NCI-H2227 (cell line): Measurements from ENCODE around the gene NCK2.
A peak's percentile ranks its signal among the peaks of the same experiment; 100 is the strongest.

Source experiments
- DNase-seq: peaks from one replicate; lab custom pipeline; 2025; ENCODE audit not compliant: unreplicated experiment; lab: John Stamatoyannopoulos, UW

The NCK2 gene

DNA sequence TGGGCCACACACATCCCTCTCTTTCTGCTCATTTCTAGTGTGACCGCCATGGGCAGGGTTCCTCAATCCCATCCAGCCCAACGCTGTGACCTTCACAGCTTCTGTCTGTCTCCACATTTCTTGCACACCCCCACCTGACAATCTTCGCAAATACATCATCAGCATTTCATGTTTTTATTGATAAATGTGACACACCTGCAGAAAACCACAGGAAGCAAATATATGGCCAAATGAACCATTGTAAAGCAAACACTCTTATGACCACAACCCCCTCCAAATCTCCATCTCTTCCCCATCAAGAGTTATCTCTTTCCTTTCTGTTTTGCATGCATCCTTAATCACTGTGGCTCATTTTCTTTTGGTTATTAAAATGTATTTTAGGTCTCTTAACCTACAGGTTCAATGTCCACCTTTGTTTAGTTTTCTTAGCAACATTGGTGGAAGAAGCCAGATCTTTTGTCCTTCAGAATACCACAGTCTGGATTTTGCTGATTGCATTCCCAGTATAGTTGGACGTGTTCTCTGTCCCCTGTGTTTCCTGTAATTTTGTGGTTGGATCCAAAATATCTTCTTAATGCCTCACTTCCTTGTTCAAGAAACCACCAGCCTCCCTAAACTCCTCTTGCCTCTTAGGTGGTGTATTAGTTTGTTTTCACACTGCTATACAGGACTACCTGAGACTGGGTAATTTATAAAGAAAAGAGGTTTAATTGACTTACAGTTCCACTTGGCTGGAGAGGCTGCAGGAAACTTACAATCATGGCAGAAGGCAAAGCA is 9.8 kb upstream of the NCK2 start:
- no peak for DNase-seq

GRCh38 chr2:105736145-105736544 is 8.6 kb upstream of the NCK2 start:
- no peak for DNase-seq

DNA sequence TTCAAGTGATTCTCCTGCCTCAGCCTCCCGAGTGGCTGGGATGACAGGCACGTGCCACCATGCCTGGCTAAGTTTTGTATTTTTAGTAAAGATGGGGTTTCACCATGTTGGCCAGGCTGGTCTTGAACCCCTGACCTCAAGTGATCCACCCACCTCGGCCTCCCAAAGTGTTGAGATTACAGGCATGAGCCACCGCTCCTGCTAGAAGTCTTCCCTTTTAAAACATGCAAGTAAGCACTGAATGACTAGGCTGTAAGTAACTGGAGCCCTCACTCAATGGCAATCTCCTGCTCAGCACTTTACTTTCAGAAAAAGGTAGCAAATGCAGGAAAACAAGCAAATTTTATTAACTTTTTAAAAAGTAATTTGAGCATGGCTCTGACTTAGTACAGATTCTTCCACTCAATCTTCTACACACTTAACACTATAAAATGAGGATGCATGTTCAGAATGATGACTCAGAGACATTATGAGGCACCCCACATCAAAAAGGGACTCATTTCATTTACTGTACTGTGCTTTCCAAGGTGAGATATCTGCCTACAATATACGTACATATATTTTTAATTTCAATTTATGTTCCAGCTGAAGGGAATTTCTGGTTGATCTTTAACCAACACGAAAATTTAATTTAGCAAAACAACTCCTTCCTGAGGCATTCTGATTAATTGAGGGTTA is 6.6 kb upstream of the NCK2 start:
- no peak for DNase-seq

DNA sequence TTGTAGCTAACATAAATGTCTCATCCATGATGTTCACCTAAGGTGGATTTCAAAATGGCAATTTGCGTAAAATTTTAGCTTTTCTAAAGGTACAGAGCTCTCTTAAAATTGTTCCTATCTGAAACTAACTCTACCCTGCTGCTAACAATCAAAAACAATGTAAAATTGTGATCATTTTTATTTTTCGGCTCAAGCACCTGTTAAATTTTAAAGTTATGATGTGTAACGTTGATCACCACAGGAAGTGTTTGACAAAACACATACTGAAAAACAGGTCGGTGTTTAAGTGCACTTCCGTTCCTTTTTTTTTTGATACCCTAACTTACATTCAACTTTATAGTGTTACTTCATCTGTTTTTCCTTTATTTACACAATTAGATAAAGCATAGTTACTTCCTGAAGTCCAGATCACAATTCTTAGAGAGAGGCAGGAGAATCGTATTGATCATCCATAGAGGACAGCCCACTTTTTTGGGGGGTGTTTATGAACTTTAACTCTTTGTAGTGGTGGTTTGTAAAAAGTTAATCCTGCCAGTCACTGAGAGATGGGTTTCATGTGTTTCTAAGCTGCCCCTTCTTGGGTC is 6.0 kb upstream of the NCK2 start:
- no peak for DNase-seq

GRCh38 chr2:105739426-105739825 is 5.3 kb upstream of the NCK2 start:
- DNase-seq: no peak

DNA sequence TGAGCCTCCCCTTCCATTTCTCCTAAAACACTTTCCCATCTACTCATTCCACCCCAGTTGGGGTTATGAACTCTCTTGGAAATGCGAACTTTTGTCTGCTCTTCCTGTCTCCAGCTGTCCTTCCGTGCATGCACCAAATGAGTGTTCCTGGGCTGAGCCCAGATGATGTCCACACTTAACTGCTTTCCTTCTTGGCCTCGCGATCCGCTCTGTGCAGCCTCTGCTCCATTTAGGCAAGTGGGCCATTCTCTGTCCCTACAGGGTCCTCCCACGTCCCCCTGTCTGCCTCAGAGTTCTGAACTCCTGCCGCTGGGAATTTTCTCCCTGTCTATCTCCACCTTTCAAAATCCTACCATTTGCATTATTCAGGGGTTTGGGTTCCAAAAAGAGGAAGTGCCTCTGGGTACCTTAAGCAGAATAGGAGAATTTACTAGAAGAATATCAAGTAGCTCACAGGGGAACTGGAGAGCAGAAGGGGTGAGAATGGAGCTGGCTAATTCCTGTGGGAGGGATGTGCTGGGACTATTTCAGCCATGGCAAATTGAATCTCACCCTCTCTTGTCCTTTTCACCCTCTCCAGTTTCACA is 4.7 kb upstream of the NCK2 start:
- no peak for DNase-seq

- no peak for DNase-seq
Measured at GRCh38 chr2:105741174-105741573, 3.5 kb upstream of the NCK2 start.

DNA sequence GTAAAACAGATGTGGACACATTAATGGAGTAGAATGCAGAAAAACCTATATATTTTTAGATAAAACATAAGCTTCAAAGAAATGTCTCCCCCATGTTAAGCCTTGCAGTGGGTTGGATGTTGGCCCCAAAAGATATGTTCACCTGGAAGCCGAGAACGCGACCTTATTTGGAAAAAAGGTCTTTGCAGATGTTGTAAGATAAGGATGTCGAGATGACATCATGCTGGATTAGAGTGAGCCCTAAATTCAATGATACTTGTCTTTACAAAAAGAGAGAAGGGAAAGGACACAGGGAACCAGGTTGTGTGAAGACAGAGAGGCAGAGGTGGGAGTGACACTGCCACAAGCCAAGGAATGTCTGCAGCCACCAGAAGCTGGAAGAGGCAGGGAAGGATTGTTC is 3.1 kb upstream of the NCK2 start:
- no peak for DNase-seq

DNA sequence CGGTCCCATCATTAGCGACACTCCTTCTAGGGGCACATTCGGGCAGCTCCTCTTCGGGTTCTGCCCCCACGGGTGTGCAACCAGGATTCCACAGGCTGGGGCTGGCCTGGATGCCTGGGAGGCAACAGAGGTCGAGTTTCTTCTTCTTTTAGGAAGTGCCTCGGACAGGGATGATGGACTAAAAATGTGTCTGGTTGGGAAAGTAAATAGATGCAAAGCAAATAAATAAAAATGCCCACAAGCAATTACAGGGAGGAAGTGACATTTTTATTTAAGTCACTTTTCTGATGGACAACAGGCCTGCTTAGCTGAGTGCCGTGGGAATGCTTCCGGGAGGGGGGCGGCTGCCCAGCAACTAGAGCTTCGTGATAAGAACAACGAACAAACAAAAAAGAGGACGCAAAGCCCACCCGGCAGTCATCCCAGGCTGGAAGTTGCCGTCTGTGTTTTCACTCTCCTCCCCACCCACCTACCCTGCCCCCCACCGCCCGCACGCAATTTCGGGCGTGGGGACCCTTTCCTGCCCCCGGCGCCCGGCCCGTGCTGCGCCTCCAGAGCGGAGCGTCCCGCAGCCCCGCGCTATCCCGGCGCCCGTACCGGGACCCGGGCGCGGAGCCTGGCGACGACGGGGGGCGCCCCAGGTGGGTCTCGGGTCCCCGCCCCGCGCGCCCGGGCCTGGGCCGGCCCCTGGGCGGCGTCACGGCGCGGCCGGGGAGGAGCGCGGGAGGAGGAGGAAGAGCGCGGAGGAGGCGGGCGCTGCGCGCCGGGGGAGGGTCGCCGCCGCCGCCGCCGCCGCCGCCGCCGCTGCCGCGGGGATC is 412 bp upstream of the NCK2 start:
- peak; percentile 81 for DNase-seq

DNA sequence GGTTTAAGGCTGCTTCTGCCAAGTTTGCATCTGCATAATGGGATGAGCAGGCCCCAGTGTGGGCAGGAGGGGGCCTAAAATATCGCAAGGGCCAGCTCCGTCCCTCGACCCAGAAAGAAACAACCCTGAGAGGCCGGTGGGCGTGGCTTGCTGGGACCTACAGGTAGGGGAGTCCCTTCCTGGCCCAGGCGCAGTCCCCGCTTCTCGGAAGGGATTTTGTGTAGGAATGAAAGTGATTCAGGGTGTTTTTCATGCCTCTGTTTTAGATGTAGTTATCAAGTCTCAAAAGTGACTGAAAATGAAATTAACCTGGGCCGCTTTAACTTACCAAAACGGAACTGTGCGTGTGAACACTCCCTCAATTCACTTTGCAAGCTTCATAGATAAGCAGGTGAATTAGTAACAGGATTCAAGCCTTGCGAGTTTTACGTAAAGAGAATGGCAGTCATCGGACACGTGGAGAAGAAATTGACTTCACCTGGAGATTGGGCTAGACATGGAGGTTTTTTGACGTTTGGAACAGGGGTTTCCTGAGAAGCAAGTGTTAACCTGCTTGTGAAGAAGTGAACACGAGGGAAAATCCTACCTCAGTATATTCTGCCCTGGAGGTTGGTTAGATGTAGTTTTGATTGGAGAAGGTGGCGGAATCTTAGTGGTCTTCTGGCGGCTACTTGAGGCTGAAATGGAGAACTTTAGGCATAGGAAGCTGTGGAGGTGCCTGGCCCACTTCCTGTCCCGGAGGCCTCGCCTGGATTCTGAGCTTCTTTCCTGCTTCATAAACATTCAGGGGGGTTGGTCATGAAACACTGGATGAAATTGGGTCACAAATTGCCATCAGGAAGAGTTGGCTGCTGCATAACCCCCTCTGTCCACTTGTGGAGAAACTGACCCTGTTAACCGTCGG is 1.7 kb downstream of the NCK2 start:
- DNase-seq: peak; percentile 18

DNA sequence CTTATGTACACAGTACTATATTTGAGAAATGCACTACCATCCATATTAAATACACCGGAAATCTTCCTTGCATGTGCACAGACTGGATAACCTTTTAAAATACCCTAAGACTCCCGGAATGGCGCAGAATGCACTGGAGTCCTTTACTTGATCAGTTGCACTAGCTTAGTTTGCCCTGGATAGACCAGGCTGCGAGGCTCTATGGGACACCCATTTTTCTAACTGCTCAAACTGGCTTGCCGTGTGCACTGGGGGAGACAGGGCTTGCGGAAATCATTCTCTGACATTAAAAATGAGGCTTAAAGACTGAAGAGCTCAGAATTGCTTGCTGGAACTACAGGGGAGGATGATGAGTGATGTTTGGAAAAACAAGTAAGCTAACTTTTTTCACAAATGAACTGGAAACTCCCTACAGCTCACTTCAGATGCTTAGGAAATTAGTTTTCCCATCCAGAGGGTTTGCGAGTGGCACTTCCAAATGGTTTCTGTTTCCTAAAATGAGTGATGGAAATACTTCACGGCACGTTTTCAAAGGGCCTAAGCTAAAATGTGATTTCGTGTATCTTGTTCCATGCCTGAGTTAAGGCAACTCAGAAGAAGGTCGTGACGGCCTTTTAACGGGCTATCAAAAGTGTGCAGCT is 2.7 kb downstream of the NCK2 start:
- no peak for DNase-seq

DNA sequence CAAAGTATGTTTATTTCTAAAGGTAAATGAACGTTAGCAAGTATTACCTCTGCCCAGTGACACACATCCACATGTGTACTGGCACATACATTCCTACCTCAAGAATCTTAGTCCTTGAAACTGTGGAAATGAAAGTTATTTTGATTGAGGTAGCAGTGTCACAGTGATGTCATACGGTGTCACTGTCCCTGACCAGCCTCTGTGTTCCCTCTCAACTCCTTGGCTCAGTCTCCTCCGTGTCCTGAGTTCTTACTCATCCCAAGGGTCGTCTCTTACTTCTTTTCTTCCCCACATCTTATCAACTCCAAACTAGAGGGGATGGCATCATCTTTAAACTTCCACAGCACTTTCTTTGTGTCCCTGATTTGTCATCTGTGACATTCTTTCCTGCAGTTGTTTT is 3.3 kb downstream of the NCK2 start:
- no peak for DNase-seq

DNA sequence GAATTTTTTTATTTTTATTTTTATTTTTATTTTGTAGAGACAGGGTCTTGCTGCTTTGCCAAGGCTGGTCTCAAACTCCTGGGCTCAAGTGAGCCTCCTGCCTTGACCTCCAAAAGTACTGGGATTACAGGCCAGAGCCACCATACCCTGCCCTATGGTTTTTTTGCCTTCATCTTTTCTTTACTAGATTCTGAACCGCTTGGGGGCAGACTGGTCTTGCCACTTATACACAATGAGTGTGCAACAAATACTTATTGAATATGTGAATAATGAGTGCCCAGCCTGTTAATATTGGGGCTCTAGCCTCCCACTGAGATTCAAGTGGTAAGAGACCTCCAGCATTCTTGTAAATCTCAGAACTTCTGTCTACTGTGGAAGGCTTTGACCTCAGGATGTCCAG is 3.9 kb downstream of the NCK2 start:
- DNase-seq: no peak

DNA sequence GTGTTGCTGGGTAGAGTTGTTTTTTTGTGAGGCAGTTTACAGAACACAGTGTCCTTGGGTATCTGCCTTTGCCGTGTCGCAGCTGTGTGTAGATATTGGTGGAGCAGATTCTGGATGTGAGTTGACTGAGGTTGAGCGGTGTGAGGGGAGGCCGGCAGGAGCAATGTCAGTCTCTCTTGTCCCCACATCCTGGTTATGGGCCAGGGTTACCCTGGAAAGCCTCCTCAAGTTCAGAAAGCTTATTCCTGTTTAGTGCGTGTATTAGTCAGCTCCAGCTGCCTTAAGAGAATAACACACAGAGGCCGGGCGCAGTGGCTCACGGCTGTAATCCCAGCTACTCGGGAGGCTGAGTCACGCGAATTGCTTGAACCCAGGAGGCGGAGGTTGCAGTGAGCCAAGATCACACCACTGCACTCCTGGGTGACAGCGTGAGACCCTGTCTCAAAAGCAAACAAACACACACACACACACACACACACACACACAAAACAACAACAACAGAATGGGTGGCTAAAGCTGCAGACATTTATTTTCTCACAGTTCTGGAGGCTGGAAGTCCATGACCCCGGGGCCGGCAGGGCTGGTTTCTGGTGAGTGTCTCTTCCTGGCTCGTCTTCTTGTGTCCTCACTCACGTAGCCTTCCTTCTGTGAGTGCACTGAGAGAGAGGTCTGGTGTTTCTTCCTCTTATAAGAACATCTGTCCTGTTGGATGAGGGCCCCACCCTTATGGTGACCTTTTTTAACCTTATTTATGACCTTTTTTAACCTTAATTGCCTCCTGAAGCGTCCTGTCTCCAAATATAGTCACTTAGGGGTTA is 5.1 kb downstream of the NCK2 start:
- no peak for DNase-seq

- no peak for DNase-seq
Measured at GRCh38 chr2:105750735-105751134, 6.0 kb downstream of the NCK2 start.

DNA sequence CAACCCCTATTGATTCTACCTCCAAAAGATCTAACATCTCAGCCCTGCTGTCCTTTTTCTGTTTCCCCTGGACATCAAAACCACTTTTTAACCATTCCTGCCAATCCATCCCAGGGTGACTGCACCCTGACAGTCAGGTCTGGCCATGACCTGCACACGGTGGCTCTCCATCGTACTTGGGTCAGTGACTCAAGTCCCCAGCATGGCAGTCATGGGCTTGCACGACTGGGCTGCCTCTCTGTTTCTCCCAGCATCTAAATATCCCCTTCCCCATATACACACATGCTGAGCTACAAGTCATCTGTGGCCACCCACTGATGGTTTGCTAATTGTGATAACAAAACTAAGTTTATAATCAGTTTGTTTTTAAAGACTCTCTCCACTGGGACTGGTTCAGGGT is 6.6 kb downstream of the NCK2 start:
- no peak for DNase-seq

- no peak for DNase-seq
Measured at GRCh38 chr2:105752691-105753358, 8.1 kb downstream of the NCK2 start.

- DNase-seq: no peak
Measured at GRCh38 chr2:105753380-105753779, 8.7 kb downstream of the NCK2 start.
